Coronary artery (tissue), 2 donors: Measurements from ENCODE around the gene DRD3.

ENCODE experiments used
- DNase-seq: peaks from one replicate; pipeline ENCODE4 v3.0.0-alpha.2; 2017; ENCODE audit warnings: low spot score
- H3K27ac ChIP-seq, 2 donors: fragments of 200-600 bp; sonication (generic); one replicate each; pipeline ENCODE4 v1.5.1; 2016 to 2019
- H3K4me3 ChIP-seq: fragments of 200-600 bp; sonication (generic); 2 replicates; pipeline ENCODE4 v1.5.1; 2016; ENCODE audit warnings: mild to moderate bottlenecking, moderate library complexity
- CTCF ChIP-seq: fragments of 200-600 bp; sonication (generic); IDR thresholded peaks from one replicate; pipeline ENCODE4 v1.5.1; 2019; ENCODE audit warnings: antibody characterized with exemption

Gene DRD3

GRCh38 chr3:114178770-114179368, at the start of gene DRD3:
Gene DRD3, minus strand, starts transcription at chr3:114179052. Its CDS starts 7,060 bp downstream, at chr3:114171992.
- Histone ChIP-seq H3K27ac (no peak within 1 kb of the TSS), H3K4me3 (no peak within 1 kb of the TSS)
- DNase-seq: no peak
- no peak for TF ChIP-seq CTCF

- H3K27ac ChIP-seq: no peak overlapping the region
- H3K4me3 ChIP-seq: no peak overlapping the region
- TF ChIP-seq CTCF: no peak
- no peak for DNase-seq
Measured at GRCh38 chr3:114227076-114227475, 48.2 kb upstream of the DRD3 start.

- no peak for DNase-seq
- no peak for TF ChIP-seq CTCF
- no peak overlapping the region for H3K27ac ChIP-seq
- H3K4me3 ChIP-seq: no peak overlapping the region
Measured at GRCh38 chr3:114226313-114226712, 47.5 kb upstream of the DRD3 start.

- TF ChIP-seq CTCF: no peak
- DNase-seq: no peak
- Histone ChIP-seq H3K27ac (no peak overlapping the region), H3K4me3 (no peak overlapping the region)
Measured at GRCh38 chr3:114223143-114223542, 44.3 kb upstream of the DRD3 start.

- no peak overlapping the region for H3K4me3 ChIP-seq
- H3K27ac ChIP-seq: no peak overlapping the region
- TF ChIP-seq CTCF: no peak
- no peak for DNase-seq
Measured at GRCh38 chr3:114221881-114222264, 43.0 kb upstream of the DRD3 start.

- DNase-seq: no peak
- H3K4me3 ChIP-seq: no peak overlapping the region
- no peak overlapping the region for H3K27ac ChIP-seq
- no peak for TF ChIP-seq CTCF
Measured at GRCh38 chr3:114221165-114221880, 42.5 kb upstream of the DRD3 start.

- TF ChIP-seq CTCF: no peak
- DNase-seq: no peak
- H3K4me3 ChIP-seq: no peak overlapping the region
- H3K27ac ChIP-seq: no peak overlapping the region
Measured at GRCh38 chr3:114219741-114220140, 40.9 kb upstream of the DRD3 start.
